NCI-H526 (cell line): Measurements from ENCODE around the gene KMO.

Experiments
- DNase-seq, 2 experiments: peaks; one replicate each; lab custom pipeline; 2025; lab: John Stamatoyannopoulos, UW

The KMO gene

GRCh38 chr1:241532162-241532531 is at the start of gene KMO:
TSS of gene KMO (plus strand) at chr1:241532378. CDS start at chr1:241532445, 67 bp downstream.
- no peak for DNase-seq

GRCh38 chr1:241482761-241483250 is 49.4 kb upstream of the KMO start:
- no peak for DNase-seq

- no peak for DNase-seq
These were observed 47.0 kb upstream of the KMO start for GRCh38 chr1:241485145-241485544.

GRCh38 chr1:241485554-241485992 is 46.6 kb upstream of the KMO start:
- DNase-seq, result peak in 1 of 2 experiments; percentile 18

- no peak for DNase-seq
These were observed 43.4 kb upstream of the KMO start for GRCh38 chr1:241488739-241489138.

- no peak for DNase-seq
These were observed 36.4 kb upstream of the KMO start for GRCh38 chr1:241495741-241496140.

- peak in 1 of 2 experiments; percentile 2 for DNase-seq
These were observed 32.3 kb upstream of the KMO start for GRCh38 chr1:241499910-241500309.

GRCh38 chr1:241503444-241503843 is 28.7 kb upstream of the KMO start:
- DNase-seq, result no peak

GRCh38 chr1:241507189-241507863 is 24.9 kb upstream of the KMO start:
- no peak for DNase-seq

- no peak for DNase-seq
These were observed 18.8 kb upstream of the KMO start for GRCh38 chr1:241513378-241513777.

GRCh38 chr1:241518476-241519307 is 13.5 kb upstream of the KMO start:
- peak in 1 of 2 experiments; percentile 24 for DNase-seq

GRCh38 chr1:241519308-241520079 is 12.7 kb upstream of the KMO start, which contains the start of gene FH:
TSS of gene FH (minus strand) at chr1:241519755. CDS start at chr1:241519722, 33 bp downstream.
- peak; percentile 96 to 97 for DNase-seq

GRCh38 chr1:241520080-241520465 is 12.1 kb upstream of the KMO start:
- DNase-seq, result no peak

GRCh38 chr1:241521718-241522117 is 10.5 kb upstream of the KMO start:
- DNase-seq, result no peak

GRCh38 chr1:241525026-241525425 is 7.2 kb upstream of the KMO start:
- DNase-seq, result no peak

- DNase-seq, result no peak
These were observed 5.0 kb upstream of the KMO start for GRCh38 chr1:241527146-241527545.

GRCh38 chr1:241531195-241532161 is 700 bp upstream of the KMO start:
- DNase-seq, result peak; percentile 35 to 55

- no peak for DNase-seq
These were observed 686 bp downstream of the KMO start for GRCh38 chr1:241532864-241533263.

GRCh38 chr1:241533326-241534115 is 1.3 kb downstream of the KMO start:
- DNase-seq, result no peak

GRCh38 chr1:241536304-241536703 is 4.1 kb downstream of the KMO start:
- DNase-seq, result no peak
